GM12874 (cell line): ENCODE results near the gene EIF2AK3.

ENCODE experiments used
- TF ChIP-seq, protein P1 (sequence below): IDR thresholded peaks from 2 replicates; pipeline ENCODE4 v1.5.1; 2011; ENCODE audit warnings: low read depth, mild to moderate bottlenecking, control low read depth, low read length, moderate library complexity; ENCODE audit not compliant: insufficient read depth

The EIF2AK3 gene

GRCh38 chr2:88651646-88652045 lies 24.4 kb upstream of the EIF2AK3 start:
- TF ChIP-seq, protein P1, sequence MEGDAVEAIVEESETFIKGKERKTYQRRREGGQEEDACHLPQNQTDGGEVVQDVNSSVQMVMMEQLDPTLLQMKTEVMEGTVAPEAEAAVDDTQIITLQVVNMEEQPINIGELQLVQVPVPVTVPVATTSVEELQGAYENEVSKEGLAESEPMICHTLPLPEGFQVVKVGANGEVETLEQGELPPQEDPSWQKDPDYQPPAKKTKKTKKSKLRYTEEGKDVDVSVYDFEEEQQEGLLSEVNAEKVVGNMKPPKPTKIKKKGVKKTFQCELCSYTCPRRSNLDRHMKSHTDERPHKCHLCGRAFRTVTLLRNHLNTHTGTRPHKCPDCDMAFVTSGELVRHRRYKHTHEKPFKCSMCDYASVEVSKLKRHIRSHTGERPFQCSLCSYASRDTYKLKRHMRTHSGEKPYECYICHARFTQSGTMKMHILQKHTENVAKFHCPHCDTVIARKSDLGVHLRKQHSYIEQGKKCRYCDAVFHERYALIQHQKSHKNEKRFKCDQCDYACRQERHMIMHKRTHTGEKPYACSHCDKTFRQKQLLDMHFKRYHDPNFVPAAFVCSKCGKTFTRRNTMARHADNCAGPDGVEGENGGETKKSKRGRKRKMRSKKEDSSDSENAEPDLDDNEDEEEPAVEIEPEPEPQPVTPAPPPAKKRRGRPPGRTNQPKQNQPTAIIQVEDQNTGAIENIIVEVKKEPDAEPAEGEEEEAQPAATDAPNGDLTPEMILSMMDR = no peak

DNA sequence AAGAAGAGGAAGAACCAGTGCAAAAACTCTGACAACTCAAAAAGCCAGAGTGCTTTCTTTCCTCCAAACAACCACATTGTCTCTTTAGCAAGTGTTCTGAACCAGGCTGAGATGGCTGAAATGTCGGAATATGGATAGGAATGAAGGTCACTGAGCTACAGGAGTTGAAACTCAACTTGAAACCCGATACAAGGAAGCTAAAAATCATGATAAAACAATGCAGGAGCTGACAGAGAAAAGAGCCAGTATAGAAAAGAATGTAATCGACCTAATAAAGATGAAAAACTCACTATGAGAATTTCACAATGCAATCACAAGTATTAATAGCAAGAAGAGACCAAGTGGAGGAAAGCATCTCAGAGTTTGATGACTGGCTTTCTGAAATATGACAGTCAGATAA lies 15.0 kb upstream of the EIF2AK3 start:
- TF ChIP-seq, protein P1 = no peak

- TF ChIP-seq, protein P1 = no peak
These were observed 14.1 kb upstream of the EIF2AK3 start for GRCh38 chr2:88641330-88641729.

DNA sequence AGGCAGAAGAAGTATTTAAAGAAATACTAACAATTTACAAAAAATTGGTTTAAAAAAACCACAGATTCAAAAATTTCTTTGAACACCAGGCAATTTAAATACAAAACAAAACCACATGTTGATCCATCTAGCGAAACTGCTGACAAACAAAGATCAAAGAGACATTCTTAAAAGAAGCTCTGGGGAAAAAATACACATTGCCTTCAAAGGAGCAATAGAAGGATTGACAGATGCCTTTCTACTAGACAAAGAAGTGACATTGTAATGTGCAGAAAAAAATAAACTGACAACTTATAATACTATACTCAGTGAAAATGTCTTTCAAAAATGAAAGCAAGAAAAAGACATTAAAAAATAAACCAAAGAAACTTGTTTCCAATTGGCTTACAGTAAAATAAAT lies 12.6 kb upstream of the EIF2AK3 start:
- TF ChIP-seq, protein P1 = no peak

- TF ChIP-seq, protein P1 = no peak
These were observed 11.5 kb upstream of the EIF2AK3 start for GRCh38 chr2:88638743-88639142.

- TF ChIP-seq, protein P1 = no peak
These were observed 10.9 kb upstream of the EIF2AK3 start for GRCh38 chr2:88638123-88638650.

DNA sequence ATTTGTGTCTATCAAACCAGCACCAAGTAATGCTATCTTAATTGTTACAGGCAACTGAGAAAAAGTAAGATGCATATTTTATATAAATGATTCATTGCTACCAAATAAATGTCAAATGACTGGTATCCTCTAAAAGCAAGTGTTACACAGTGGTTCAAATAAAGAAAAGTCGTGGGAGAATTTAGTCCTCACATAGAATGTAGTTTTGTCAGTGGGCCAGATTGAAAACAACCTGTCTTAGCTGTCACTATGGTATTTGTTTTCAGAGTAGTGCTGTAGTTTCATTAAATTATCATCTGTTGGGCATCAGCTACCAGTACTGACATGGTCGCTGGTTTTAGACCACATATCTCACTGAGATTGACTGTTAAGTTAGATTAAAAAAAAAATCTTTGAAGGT lies 10.2 kb upstream of the EIF2AK3 start:
- TF ChIP-seq, protein P1 = no peak
